Activated CD4-positive, alpha-beta T cell treated with anti-CD3 and anti-CD28 coated beads for 48 hours (primary cell): Measurements from ENCODE around the gene F2.

Source experiments
- DNase-seq: peaks from one replicate; pipeline ENCODE4 v3.0.0-alpha.2; 2020

Gene F2

GRCh38 chr11:46718155-46719019 is 626 bp upstream of the F2 start:
- DNase-seq = no peak

GRCh38 chr11:46719543-46720218 is 668 bp downstream of the F2 start:
- no peak for DNase-seq

GRCh38 chr11:46721286-46721685 is 2.3 kb downstream of the F2 start:
- no peak for DNase-seq

- no peak for DNase-seq
Observed at GRCh38 chr11:46722566-46723358, 3.7 kb downstream of the F2 start.

- no peak for DNase-seq
Observed at GRCh38 chr11:46723359-46723680, 4.3 kb downstream of the F2 start.

GRCh38 chr11:46724088-46724487 is 5.1 kb downstream of the F2 start:
- no peak for DNase-seq

GRCh38 chr11:46725338-46726205 is 6.6 kb downstream of the F2 start:
- DNase-seq = no peak

GRCh38 chr11:46726206-46726862 is 7.3 kb downstream of the F2 start:
- DNase-seq = no peak

GRCh38 chr11:46727952-46728658 is 9.1 kb downstream of the F2 start:
- DNase-seq = no peak

- no peak for DNase-seq
Observed at GRCh38 chr11:46728659-46729040, 9.6 kb downstream of the F2 start.

GRCh38 chr11:46729110-46730027 is 10.4 kb downstream of the F2 start:
- no peak for DNase-seq

GRCh38 chr11:46731545-46731944 is 12.5 kb downstream of the F2 start:
- DNase-seq = no peak

GRCh38 chr11:46733234-46733633 is 14.2 kb downstream of the F2 start:
- DNase-seq = no peak

GRCh38 chr11:46736146-46736545 is 17.1 kb downstream of the F2 start:
- DNase-seq = no peak

- DNase-seq = no peak
Observed at GRCh38 chr11:46736615-46737014, 17.6 kb downstream of the F2 start.

- DNase-seq = no peak
Observed at GRCh38 chr11:46737699-46738098, 18.7 kb downstream of the F2 start.

GRCh38 chr11:46738887-46739286 is 19.9 kb downstream of the F2 start:
- DNase-seq = no peak

- no peak for DNase-seq
Observed at GRCh38 chr11:46741600-46742484, 22.8 kb downstream of the F2 start.

- no peak for DNase-seq
Observed at GRCh38 chr11:46743043-46743442, 24.0 kb downstream of the F2 start.
